K562 (cell line): ENCODE data around the gene TM4SF20. TPM values are rescaled to one million over a fixed set of nuclear protein-coding genes. Genes with fewer than 3 reads are reported as not detected.
A peak's percentile ranks its signal among the peaks of the same experiment; 100 is the strongest.

Source experiments
- CBX8 ChIP-seq: fragments of 200-600 bp; sonication (generic); IDR thresholded peaks from 2 replicates; pipeline ENCODE4 v1.6.1; 2012; ENCODE audit warnings: borderline replicate concordance, mixed run types, low read depth, mild to moderate bottlenecking, moderate library complexity, mixed read lengths, low read length, control low read depth, inconsistent platforms; ENCODE audit not compliant: poor library complexity, severe bottlenecking; ENCODE audit errors: extremely low read depth
- ELF2 ChIP-seq: fragments of 250-450 bp; sonication (Bioruptor Pico); IDR thresholded peaks from 2 replicates; pipeline ENCODE4 v1.5.0; 2021; ENCODE audit warnings: mild to moderate bottlenecking
- ETV1 ChIP-seq: fragments of 450-650 bp; conservative IDR thresholded peaks from 2 replicates; pipeline ENCODE4 v1.6.1; 2016; ENCODE audit warnings: missing genetic modification characterization, control low read depth, low read depth, missing compliant biosample characterization
- FOXK2 ChIP-seq, 2 experiments: fragments of 450-650 bp; IDR thresholded peaks in 1 of 2; conservative IDR thresholded peaks in 1 of 2; 2 replicates each; pipeline ENCODE4 v1.6.1; 2016; ENCODE audit warnings: low read depth in 2 of 2, mild to moderate bottlenecking in 1 of 2
- MCM5 ChIP-seq: fragments of 450-650 bp; IDR thresholded peaks from 2 replicates; pipeline ENCODE4 v1.6.1; 2016; ENCODE audit warnings: low read depth
- MYBL2 ChIP-seq, 2 experiments: fragments of 450-650 bp in 1 of 2; sonication (generic) in 1 of 2; formaldehyde crosslinking in 1 of 2; IDR thresholded peaks; 2 replicates each; pipeline versions ENCODE4 v1.6.1 to v1.8.1; 2017 to 2022; ENCODE audit warnings: borderline replicate concordance in 1 of 2, inconsistent platforms in 1 of 2, low read depth in 1 of 2, mild to moderate bottlenecking in 1 of 2, missing genetic modification reagents in 1 of 2, moderate library complexity in 1 of 2
- NR2C1 ChIP-seq, 2 experiments: fragments of 450-650 bp; IDR thresholded peaks; 2 replicates each; pipeline ENCODE4 v1.6.1; 2017; ENCODE audit warnings: mild to moderate bottlenecking in 2 of 2, antibody characterized with exemption in 1 of 2, inconsistent platforms in 1 of 2, missing compliant biosample characterization in 1 of 2, missing genetic modification characterization in 1 of 2
- SMC3 ChIP-seq: conservative IDR thresholded peaks from 2 replicates; pipeline ENCODE4 v1.6.1; 2011; ENCODE audit warnings: low read depth, low read length, improper control_type of control experiment; ENCODE audit not compliant: insufficient read depth
- ZNF212 ChIP-seq: fragments of 450-650 bp; formaldehyde crosslinking; IDR thresholded peaks from 2 replicates; pipeline ENCODE4 v1.4.0; 2020; ENCODE audit warnings: mild to moderate bottlenecking
- ZNF707 ChIP-seq: fragments of 250-450 bp; sonication (Bioruptor Pico); conservative IDR thresholded peaks from 2 replicates; pipeline ENCODE4 v1.8.0; 2022; ENCODE audit warnings: inconsistent platforms, mild to moderate bottlenecking, moderate library complexity
- ZNF785 ChIP-seq: fragments of 250-450 bp; sonication (Bioruptor Pico); IDR thresholded peaks from 2 replicates; pipeline ENCODE4 v1.4.0; 2020; ENCODE audit warnings: mild to moderate bottlenecking
- polyA plus RNA-seq, 8 experiments: library from polyadenylated mRNA; depleted of rRNA in 4 of 8; stranded (reverse) in 5 of 8; unstranded in 3 of 8; fragments of >200 nt; fragmentation: Nextera tagmentation in 2 of 8; fragmentation: Illumina TruSeq in 1 of 8; extraction: Ambion mirVana in 2 of 8; extraction: Trizol in 1 of 8; gene quantifications; 2 replicates each; pipeline versions ENCODE4 v1.2.1 to v1.2.3, GENCODE V29; 2011 to 2014; ENCODE audit warnings: inconsistent platforms in 1 of 8, missing spikeins in 1 of 8
- total RNA-seq, 7 experiments: library from RNA; depleted of rRNA in 6 of 7; stranded (reverse); fragments of >200 nt in 6 of 7; fragmentation: Illumina TruSeq in 2 of 7; extraction: Trizol in 2 of 7; gene quantifications; 2 replicates each; pipeline versions ENCODE4 v1.2.1 to v1.2.3, GENCODE V29; 2011 to 2021; ENCODE audit warnings: low replicate concordance in 1 of 7
- TF ChIP-seq, protein P1 (sequence below): fragments of 200-600 bp; sonication (generic); IDR thresholded peaks from one replicate; pipeline ENCODE4 v1.6.1; 2012; ENCODE audit warnings: mild to moderate bottlenecking, low read depth, low read length, inconsistent platforms

The TM4SF20 gene
- total and polyA plus RNA-seq, 9 of the 15 experiments (the other 6 are each of a cell fraction or from before 2014, with no cell fraction given), result not detected

DNA sequence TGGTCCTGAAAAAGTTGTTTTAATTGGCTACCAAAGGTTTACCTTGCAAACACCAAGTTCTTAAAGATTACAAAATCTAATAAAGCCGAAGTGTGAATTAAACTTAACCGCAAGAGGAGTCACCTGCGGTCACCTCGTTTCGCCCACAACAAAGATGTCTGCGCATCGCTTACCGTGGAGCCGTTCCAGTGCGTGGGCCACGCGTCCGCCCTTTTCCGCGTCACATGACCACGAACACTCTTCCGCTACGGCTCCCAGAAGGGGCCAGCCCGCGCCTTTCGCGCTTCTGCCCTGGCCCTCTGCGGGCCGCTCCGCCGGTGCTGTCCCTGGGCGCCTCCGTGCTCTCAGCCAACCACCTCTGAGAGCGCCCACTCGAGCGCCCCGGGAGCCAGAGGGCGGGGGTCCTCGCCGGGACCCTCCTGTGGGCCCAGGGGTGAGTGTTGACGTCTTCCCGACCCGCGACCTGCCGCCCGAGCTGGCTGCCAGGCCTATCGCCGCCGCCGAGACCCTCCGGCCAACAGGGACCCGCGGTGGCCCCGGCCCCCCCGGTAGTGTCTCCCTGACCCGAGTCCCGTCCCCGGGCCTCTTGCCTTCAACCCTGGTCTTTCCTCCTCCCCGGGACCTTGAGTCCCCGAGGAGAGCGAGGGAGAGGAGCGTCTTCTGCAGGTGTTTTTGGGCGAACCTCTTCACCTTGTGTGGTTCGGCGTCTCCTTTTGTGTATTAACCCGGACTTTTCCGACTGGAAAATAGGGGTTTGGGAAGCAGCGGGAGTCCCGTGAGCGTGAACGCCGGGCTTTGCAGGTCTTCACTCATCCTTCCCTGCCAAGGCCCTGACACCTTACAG, 53.9 kb downstream of the TM4SF20 start, which contains the start of gene MFF (continued):
- TF ChIP-seq MYBL2 (IDR thresholded peaks at IDR 0.05; ENCODE audit: low read depth) (peak; percentile 46), MYBL2 (CRISPR knock-in tag; IDR thresholded peaks at IDR 0.05; ENCODE audit: borderline replicate concordance) (no peak), ZNF212 (no peak), ZNF707 (CRISPR knock-in tag) (no peak), CBX8 (no peak), ELF2 (peak; percentile 99), SMC3 (no peak), MCM5 (no peak), FOXK2 (conservative IDR thresholded peaks at IDR 0.05 in 1 of 2, IDR thresholded peaks at IDR 0.05 in 1 of 2; ENCODE audit: low read depth in 2 of 2) (peak in 1 of 2 experiments; percentile 36; a peak in 1 of 4 replicates), ZNF785 (no peak), NR2C1 (IDR thresholded peaks at IDR 0.05) (peak; percentile 36; the same call in 1 of the 2 replicates), NR2C1 (tag; IDR thresholded peaks at IDR 0.05) (peak; percentile 43), ETV1 (tag) (peak; percentile 94)
- TF ChIP-seq, protein P1, sequence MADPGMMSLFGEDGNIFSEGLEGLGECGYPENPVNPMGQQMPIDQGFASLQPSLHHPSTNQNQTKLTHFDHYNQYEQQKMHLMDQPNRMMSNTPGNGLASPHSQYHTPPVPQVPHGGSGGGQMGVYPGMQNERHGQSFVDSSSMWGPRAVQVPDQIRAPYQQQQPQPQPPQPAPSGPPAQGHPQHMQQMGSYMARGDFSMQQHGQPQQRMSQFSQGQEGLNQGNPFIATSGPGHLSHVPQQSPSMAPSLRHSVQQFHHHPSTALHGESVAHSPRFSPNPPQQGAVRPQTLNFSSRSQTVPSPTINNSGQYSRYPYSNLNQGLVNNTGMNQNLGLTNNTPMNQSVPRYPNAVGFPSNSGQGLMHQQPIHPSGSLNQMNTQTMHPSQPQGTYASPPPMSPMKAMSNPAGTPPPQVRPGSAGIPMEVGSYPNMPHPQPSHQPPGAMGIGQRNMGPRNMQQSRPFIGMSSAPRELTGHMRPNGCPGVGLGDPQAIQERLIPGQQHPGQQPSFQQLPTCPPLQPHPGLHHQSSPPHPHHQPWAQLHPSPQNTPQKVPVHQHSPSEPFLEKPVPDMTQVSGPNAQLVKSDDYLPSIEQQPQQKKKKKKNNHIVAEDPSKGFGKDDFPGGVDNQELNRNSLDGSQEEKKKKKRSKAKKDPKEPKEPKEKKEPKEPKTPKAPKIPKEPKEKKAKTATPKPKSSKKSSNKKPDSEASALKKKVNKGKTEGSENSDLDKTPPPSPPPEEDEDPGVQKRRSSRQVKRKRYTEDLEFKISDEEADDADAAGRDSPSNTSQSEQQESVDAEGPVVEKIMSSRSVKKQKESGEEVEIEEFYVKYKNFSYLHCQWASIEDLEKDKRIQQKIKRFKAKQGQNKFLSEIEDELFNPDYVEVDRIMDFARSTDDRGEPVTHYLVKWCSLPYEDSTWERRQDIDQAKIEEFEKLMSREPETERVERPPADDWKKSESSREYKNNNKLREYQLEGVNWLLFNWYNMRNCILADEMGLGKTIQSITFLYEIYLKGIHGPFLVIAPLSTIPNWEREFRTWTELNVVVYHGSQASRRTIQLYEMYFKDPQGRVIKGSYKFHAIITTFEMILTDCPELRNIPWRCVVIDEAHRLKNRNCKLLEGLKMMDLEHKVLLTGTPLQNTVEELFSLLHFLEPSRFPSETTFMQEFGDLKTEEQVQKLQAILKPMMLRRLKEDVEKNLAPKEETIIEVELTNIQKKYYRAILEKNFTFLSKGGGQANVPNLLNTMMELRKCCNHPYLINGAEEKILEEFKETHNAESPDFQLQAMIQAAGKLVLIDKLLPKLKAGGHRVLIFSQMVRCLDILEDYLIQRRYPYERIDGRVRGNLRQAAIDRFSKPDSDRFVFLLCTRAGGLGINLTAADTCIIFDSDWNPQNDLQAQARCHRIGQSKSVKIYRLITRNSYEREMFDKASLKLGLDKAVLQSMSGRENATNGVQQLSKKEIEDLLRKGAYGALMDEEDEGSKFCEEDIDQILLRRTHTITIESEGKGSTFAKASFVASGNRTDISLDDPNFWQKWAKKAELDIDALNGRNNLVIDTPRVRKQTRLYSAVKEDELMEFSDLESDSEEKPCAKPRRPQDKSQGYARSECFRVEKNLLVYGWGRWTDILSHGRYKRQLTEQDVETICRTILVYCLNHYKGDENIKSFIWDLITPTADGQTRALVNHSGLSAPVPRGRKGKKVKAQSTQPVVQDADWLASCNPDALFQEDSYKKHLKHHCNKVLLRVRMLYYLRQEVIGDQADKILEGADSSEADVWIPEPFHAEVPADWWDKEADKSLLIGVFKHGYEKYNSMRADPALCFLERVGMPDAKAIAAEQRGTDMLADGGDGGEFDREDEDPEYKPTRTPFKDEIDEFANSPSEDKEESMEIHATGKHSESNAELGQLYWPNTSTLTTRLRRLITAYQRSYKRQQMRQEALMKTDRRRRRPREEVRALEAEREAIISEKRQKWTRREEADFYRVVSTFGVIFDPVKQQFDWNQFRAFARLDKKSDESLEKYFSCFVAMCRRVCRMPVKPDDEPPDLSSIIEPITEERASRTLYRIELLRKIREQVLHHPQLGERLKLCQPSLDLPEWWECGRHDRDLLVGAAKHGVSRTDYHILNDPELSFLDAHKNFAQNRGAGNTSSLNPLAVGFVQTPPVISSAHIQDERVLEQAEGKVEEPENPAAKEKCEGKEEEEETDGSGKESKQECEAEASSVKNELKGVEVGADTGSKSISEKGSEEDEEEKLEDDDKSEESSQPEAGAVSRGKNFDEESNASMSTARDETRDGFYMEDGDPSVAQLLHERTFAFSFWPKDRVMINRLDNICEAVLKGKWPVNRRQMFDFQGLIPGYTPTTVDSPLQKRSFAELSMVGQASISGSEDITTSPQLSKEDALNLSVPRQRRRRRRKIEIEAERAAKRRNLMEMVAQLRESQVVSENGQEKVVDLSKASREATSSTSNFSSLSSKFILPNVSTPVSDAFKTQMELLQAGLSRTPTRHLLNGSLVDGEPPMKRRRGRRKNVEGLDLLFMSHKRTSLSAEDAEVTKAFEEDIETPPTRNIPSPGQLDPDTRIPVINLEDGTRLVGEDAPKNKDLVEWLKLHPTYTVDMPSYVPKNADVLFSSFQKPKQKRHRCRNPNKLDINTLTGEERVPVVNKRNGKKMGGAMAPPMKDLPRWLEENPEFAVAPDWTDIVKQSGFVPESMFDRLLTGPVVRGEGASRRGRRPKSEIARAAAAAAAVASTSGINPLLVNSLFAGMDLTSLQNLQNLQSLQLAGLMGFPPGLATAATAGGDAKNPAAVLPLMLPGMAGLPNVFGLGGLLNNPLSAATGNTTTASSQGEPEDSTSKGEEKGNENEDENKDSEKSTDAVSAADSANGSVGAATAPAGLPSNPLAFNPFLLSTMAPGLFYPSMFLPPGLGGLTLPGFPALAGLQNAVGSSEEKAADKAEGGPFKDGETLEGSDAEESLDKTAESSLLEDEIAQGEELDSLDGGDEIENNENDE, result no peak
